Epidermal melanocyte (primary cell): ENCODE data around the gene HMG20B.
A peak's percentile ranks its signal among the peaks of the same experiment; 100 is the strongest.

Experiments used
- DNase-seq: peaks from one replicate; pipeline ENCODE4 v3.0.0; 2011; ENCODE audit warnings: low spot score; ENCODE audit not compliant: insufficient read length

HMG20B gene

GRCh38 chr19:3537101-3537437 lies 35.7 kb upstream of the HMG20B start:
- no peak for DNase-seq

- DNase-seq = no peak
Measured at GRCh38 chr19:3537438-3538240, 35.1 kb upstream of the HMG20B start.

- no peak for DNase-seq
Measured at GRCh38 chr19:3538258-3538929, 34.4 kb upstream of the HMG20B start.

GRCh38 chr19:3538965-3539755 lies 33.6 kb upstream of the HMG20B start, which contains the start of gene TEKTIP1:
Gene TEKTIP1, plus strand, starts transcription at chr19:3539174. Its CDS starts 4 bp downstream, at chr19:3539178.
- DNase-seq = no peak

GRCh38 chr19:3539756-3540118 lies 33.0 kb upstream of the HMG20B start:
- DNase-seq = no peak

GRCh38 chr19:3543150-3544057 lies 29.3 kb upstream of the HMG20B start:
- no peak for DNase-seq

GRCh38 chr19:3544058-3544376 lies 28.7 kb upstream of the HMG20B start:
- DNase-seq = no peak

GRCh38 chr19:3544742-3545668 lies 27.7 kb upstream of the HMG20B start:
- DNase-seq = peak; percentile 73

- no peak for DNase-seq
Measured at GRCh38 chr19:3545669-3546034, 27.1 kb upstream of the HMG20B start.

GRCh38 chr19:3546119-3546518 lies 26.6 kb upstream of the HMG20B start:
- no peak for DNase-seq

- no peak for DNase-seq
Measured at GRCh38 chr19:3547301-3547731, 25.4 kb upstream of the HMG20B start.

GRCh38 chr19:3547767-3548282 lies 24.9 kb upstream of the HMG20B start:
- DNase-seq = no peak

- DNase-seq = no peak
Measured at GRCh38 chr19:3548606-3549005, 24.1 kb upstream of the HMG20B start.

GRCh38 chr19:3549816-3550215 lies 22.9 kb upstream of the HMG20B start:
- DNase-seq = no peak

GRCh38 chr19:3550947-3551791 lies 21.6 kb upstream of the HMG20B start:
- no peak for DNase-seq

GRCh38 chr19:3551792-3552095 lies 21.0 kb upstream of the HMG20B start:
- DNase-seq = no peak

GRCh38 chr19:3554254-3555083 lies 18.3 kb upstream of the HMG20B start:
- DNase-seq = no peak

GRCh38 chr19:3555653-3556422 lies 16.9 kb upstream of the HMG20B start:
- DNase-seq = no peak
